NOMO-1 (cell line): ENCODE results near the gene HIPK1.
"Not testable (repeated sequence)": the region's sequence is repeated elsewhere in the genome, so short reads cannot be mapped to it uniquely, and the experiment has no call there.

ENCODE experiments used
- DNase-seq, 2 experiments: peaks; one replicate each; lab custom pipeline; 2025; ENCODE audit not compliant: unreplicated experiment in 2 of 2; lab: John Stamatoyannopoulos, UW

Gene HIPK1

GRCh38 chr1:113942527-113942926 lies 13.4 kb downstream of the HIPK1 start:
- no peak for DNase-seq

GRCh38 chr1:113943028-113943811 lies 14.1 kb downstream of the HIPK1 start:
- DNase-seq = peak; percentile 55 to 89

GRCh38 chr1:113945329-113945728 lies 16.2 kb downstream of the HIPK1 start:
- DNase-seq = no peak

GRCh38 chr1:113946112-113946511 lies 17.0 kb downstream of the HIPK1 start:
- DNase-seq = no peak

GRCh38 chr1:113946678-113947387 lies 17.7 kb downstream of the HIPK1 start:
- no peak for DNase-seq

GRCh38 chr1:113947388-113948107 lies 18.4 kb downstream of the HIPK1 start:
- DNase-seq = no peak

- DNase-seq = not testable (repeated sequence)
These were observed 19.0 kb downstream of the HIPK1 start for GRCh38 chr1:113948151-113948550.

- DNase-seq = no peak
These were observed 19.9 kb downstream of the HIPK1 start for GRCh38 chr1:113949007-113949406.

GRCh38 chr1:113950908-113951307 lies 21.8 kb downstream of the HIPK1 start:
- DNase-seq = no peak

- no peak for DNase-seq
These were observed 22.6 kb downstream of the HIPK1 start for GRCh38 chr1:113951719-113952118.

- no peak for DNase-seq
These were observed 28.9 kb downstream of the HIPK1 start for GRCh38 chr1:113957984-113958383.

- DNase-seq = no peak
These were observed 29.6 kb downstream of the HIPK1 start for GRCh38 chr1:113958691-113959090.

- DNase-seq = no peak
These were observed 34.3 kb downstream of the HIPK1 start for GRCh38 chr1:113963281-113963906.

- DNase-seq = no peak
These were observed 36.7 kb downstream of the HIPK1 start for GRCh38 chr1:113965703-113966412.

- DNase-seq = no peak
These were observed 43.8 kb downstream of the HIPK1 start for GRCh38 chr1:113972954-113973353.

GRCh38 chr1:113975211-113975895 lies 46.2 kb downstream of the HIPK1 start:
- DNase-seq = peak; percentile 81 to 97

- DNase-seq = peak; percentile 30 to 32
These were observed 47.6 kb downstream of the HIPK1 start for GRCh38 chr1:113976609-113977278.

GRCh38 chr1:113977906-113978305 lies 48.8 kb downstream of the HIPK1 start:
- DNase-seq = peak; percentile 13 to 50
